Stimulated activated CD4-positive, alpha-beta T cell treated with anti-CD3 and anti-CD28 coated beads, Interleukin-4, amount 100 ng/mL, for 1 hour (primary cell): ENCODE results near the gene ZNF394.

ENCODE experiments used
- DNase-seq: peaks from one replicate; pipeline ENCODE4 v3.0.0-alpha.2; 2020

Gene ZNF394

GRCh38 chr7:99490878-99491277 lies 9.2 kb downstream of the ZNF394 start:
- no peak for DNase-seq

- no peak for DNase-seq
Measured at GRCh38 chr7:99489235-99489634, 10.8 kb downstream of the ZNF394 start.

- no peak for DNase-seq
Measured at GRCh38 chr7:99485094-99485493, 15.0 kb downstream of the ZNF394 start.

- no peak for DNase-seq
Measured at GRCh38 chr7:99478464-99479440, 21.3 kb downstream of the ZNF394 start.

- no peak for DNase-seq
Measured at GRCh38 chr7:99476107-99476506, 24.0 kb downstream of the ZNF394 start.

GRCh38 chr7:99473315-99473596 lies 26.8 kb downstream of the ZNF394 start:
- no peak for DNase-seq

GRCh38 chr7:99472561-99473314 lies 27.3 kb downstream of the ZNF394 start, which contains the start of gene ZNF789:
TSS of gene ZNF789 (plus strand) at chr7:99472890. CDS start at chr7:99476457, 3,567 bp downstream.
- peak; percentile 99 for DNase-seq

- no peak for DNase-seq
Measured at GRCh38 chr7:99469381-99470065, 30.6 kb downstream of the ZNF394 start.

GRCh38 chr7:99468336-99468918 lies 31.7 kb downstream of the ZNF394 start:
- no peak for DNase-seq

- DNase-seq: no peak
Measured at GRCh38 chr7:99465421-99465768, 34.7 kb downstream of the ZNF394 start.

GRCh38 chr7:99461221-99461620 lies 38.9 kb downstream of the ZNF394 start:
- DNase-seq: no peak

- DNase-seq: no peak
Measured at GRCh38 chr7:99460651-99461050, 39.4 kb downstream of the ZNF394 start.

GRCh38 chr7:99459087-99459486 lies 41.0 kb downstream of the ZNF394 start:
- no peak for DNase-seq

GRCh38 chr7:99457650-99458493 lies 42.2 kb downstream of the ZNF394 start:
- DNase-seq: no peak

GRCh38 chr7:99457050-99457649 lies 42.9 kb downstream of the ZNF394 start:
- no peak for DNase-seq

GRCh38 chr7:99456288-99456687 lies 43.8 kb downstream of the ZNF394 start:
- DNase-seq: no peak

- DNase-seq: no peak
Measured at GRCh38 chr7:99455874-99456273, 44.2 kb downstream of the ZNF394 start.

GRCh38 chr7:99453105-99453504 lies 47.0 kb downstream of the ZNF394 start:
- no peak for DNase-seq

- DNase-seq: no peak
Measured at GRCh38 chr7:99452541-99452940, 47.5 kb downstream of the ZNF394 start.

GRCh38 chr7:99451936-99452335 lies 48.1 kb downstream of the ZNF394 start:
- DNase-seq: no peak

- no peak for DNase-seq
Measured at GRCh38 chr7:99449326-99449725, 50.8 kb downstream of the ZNF394 start.

GRCh38 chr7:99448855-99449254 lies 51.2 kb downstream of the ZNF394 start:
- no peak for DNase-seq
